CD4-positive, alpha-beta T cell treated with Interleukin-6 for 4 hours (primary cell): Measurements from ENCODE around the gene XYLT1.
"Not testable (repeated sequence)": the region's sequence is repeated elsewhere in the genome, so short reads cannot be mapped to it uniquely, and the experiment has no call there.

Experiments
- DNase-seq: peaks from one replicate; pipeline ENCODE4 v3.0.0-alpha.2; 2020; ENCODE audit warnings: mixed read lengths

The XYLT1 gene

GRCh38 chr16:17330044-17330443 is 140.7 kb downstream of the XYLT1 start:
- DNase-seq, result no peak

- DNase-seq, result no peak
Measured at GRCh38 chr16:17329391-17329790, 141.4 kb downstream of the XYLT1 start.

GRCh38 chr16:17328932-17329331 is 141.8 kb downstream of the XYLT1 start:
- no peak for DNase-seq

GRCh38 chr16:17327664-17328335 is 143.0 kb downstream of the XYLT1 start:
- no peak for DNase-seq

GRCh38 chr16:17325476-17326143 is 145.2 kb downstream of the XYLT1 start:
- no peak for DNase-seq

GRCh38 chr16:17324451-17324850 is 146.3 kb downstream of the XYLT1 start:
- no peak for DNase-seq

- no peak for DNase-seq
Measured at GRCh38 chr16:17323171-17323570, 147.6 kb downstream of the XYLT1 start.

- DNase-seq, result no peak
Measured at GRCh38 chr16:17321824-17322223, 148.9 kb downstream of the XYLT1 start.

GRCh38 chr16:17320009-17320408 is 150.8 kb downstream of the XYLT1 start:
- DNase-seq, result no peak

- no peak for DNase-seq
Measured at GRCh38 chr16:17318238-17318637, 152.5 kb downstream of the XYLT1 start.

GRCh38 chr16:17316005-17316404 is 154.8 kb downstream of the XYLT1 start:
- DNase-seq, result no peak

- no peak for DNase-seq
Measured at GRCh38 chr16:17313793-17314547, 156.8 kb downstream of the XYLT1 start.

GRCh38 chr16:17313085-17313611 is 157.6 kb downstream of the XYLT1 start:
- DNase-seq, result peak; percentile 31

GRCh38 chr16:17312094-17312710 is 158.6 kb downstream of the XYLT1 start:
- peak; percentile 17 for DNase-seq

- DNase-seq, result no peak
Measured at GRCh38 chr16:17311333-17312093, 159.2 kb downstream of the XYLT1 start.

GRCh38 chr16:17309510-17309909 is 161.2 kb downstream of the XYLT1 start:
- no peak for DNase-seq

GRCh38 chr16:17308186-17308585 is 162.6 kb downstream of the XYLT1 start:
- DNase-seq, result no peak

GRCh38 chr16:17307504-17307903 is 163.3 kb downstream of the XYLT1 start:
- no peak for DNase-seq

GRCh38 chr16:17306745-17307144 is 164.0 kb downstream of the XYLT1 start:
- DNase-seq, result no peak

GRCh38 chr16:17306211-17306610 is 164.5 kb downstream of the XYLT1 start:
- not testable (repeated sequence) for DNase-seq

- peak; percentile 33 for DNase-seq
Measured at GRCh38 chr16:17305694-17306093, 165.1 kb downstream of the XYLT1 start.

GRCh38 chr16:17304491-17305119 is 166.2 kb downstream of the XYLT1 start:
- no peak for DNase-seq
